GM12878 (cell line): Measurements from ENCODE around the gene OSBPL2. TPM values are rescaled to one million over a fixed set of nuclear protein-coding genes. Genes with fewer than 3 reads are reported as not detected.

Experiments
- ATAC-seq: fragments of 200-7000 bp; cut with Tn5 transposase; 3 replicates; pipeline ENCODE4 v1.9.1; 2020; ENCODE audit warnings: mild to moderate bottlenecking, moderate library complexity
- BruUV-seq: library from RNA; stranded (reverse); fragments of 400-500 nt; replicated peaks from 2 replicates; lab custom pipeline; 2021; lab: Mats Ljungman, UMichigan
- CTCF ChIA-PET: fragments of 300-600 bp; sonication (Branson Sonifier 250); formaldehyde crosslinking; extraction: SDS; loops from one replicate; lab custom pipeline; 2021; ENCODE audit warnings: inconsistent platforms; lab: Yijun Ruan, JAX
- POLR2A ChIA-PET: fragments of 350-600 bp; formaldehyde crosslinking; extraction: SDS; loops from one replicate; lab custom pipeline; 2021; ENCODE audit warnings: inconsistent platforms; lab: Charles Lee
- RAD21 ChIA-PET: fragments of 300-600 bp; sonication (Branson Sonifier 250); formaldehyde crosslinking; loops from one replicate; lab custom pipeline; 2023; ENCODE audit warnings: antibody characterized with exemption; ENCODE audit not compliant: unreplicated experiment; lab: Charles Lee
- SMC1A ChIA-PET: fragments of 300-600 bp; sonication (Branson Sonifier 250); formaldehyde crosslinking; loops from one replicate; lab custom pipeline; 2023; ENCODE audit not compliant: unreplicated experiment, uncharacterized antibody; lab: Charles Lee
- DNase-seq: peaks from one replicate; pipeline ENCODE4 v3.0.0-alpha.2; 2011; ENCODE audit warnings: low read depth, low spot score
- FAIRE-seq: peaks from 3 replicates; lab custom pipeline; 2011; peaks lifted over from hg19 to GRCh38; lab: Jason Lieb, UNC
- H2AFZ ChIP-seq: 2 replicates; pipeline ENCODE4 v1.6.0; 2011; ENCODE audit warnings: low read depth, low read length, control low read depth; ENCODE audit not compliant: control insufficient read depth
- H3K27ac ChIP-seq: 2 replicates; pipeline ENCODE4 v1.5.1; 2011; ENCODE audit warnings: control low read depth; ENCODE audit not compliant: control insufficient read depth, insufficient read depth
- H3K27me3 ChIP-seq, 2 experiments: replicated peaks in 1 of 2; 2 replicates each; pipeline versions ENCODE4 v1.6.0 to v1.6.1; 2011; ENCODE audit warnings: low read length in 1 of 2; ENCODE audit not compliant: control insufficient read depth in 2 of 2, insufficient read depth in 2 of 2
- H3K36me3 ChIP-seq, 2 experiments: 2 replicates each; pipeline ENCODE4 v1.5.1; 2011; ENCODE audit warnings: low read length in 1 of 2; ENCODE audit not compliant: control insufficient read depth in 2 of 2, insufficient read depth in 2 of 2
- H3K4me1 ChIP-seq: 2 replicates; pipeline ENCODE4 v1.6.1; 2011; ENCODE audit warnings: mild to moderate bottlenecking, low read length, moderate library complexity, mixed read lengths; ENCODE audit not compliant: control insufficient read depth, insufficient read depth
- H3K4me2 ChIP-seq: 2 replicates; pipeline ENCODE4 v1.6.0; 2011; ENCODE audit warnings: control low read depth; ENCODE audit not compliant: control insufficient read depth, insufficient read depth
- H3K4me3 ChIP-seq: fragments of 200-600 bp; sonication (generic); 2 replicates; pipeline ENCODE4 v1.5.1; 2016
- H3K79me2 ChIP-seq: 2 replicates; pipeline ENCODE4 v1.6.0; 2011; ENCODE audit warnings: low read length; ENCODE audit not compliant: control insufficient read depth, insufficient read depth
- H3K9ac ChIP-seq: 2 replicates; pipeline ENCODE4 v1.8.0; 2011; ENCODE audit warnings: low read length, control low read depth, mixed read lengths; ENCODE audit not compliant: control insufficient read depth, insufficient read depth
- H3K9me3 ChIP-seq: replicated peaks from 3 replicates; pipeline ENCODE4 v1.5.1; 2011; ENCODE audit warnings: mild to moderate bottlenecking, low read length; ENCODE audit not compliant: control insufficient read depth, insufficient read depth
- H4K20me1 ChIP-seq: 2 replicates; pipeline ENCODE4 v1.6.0; 2011; ENCODE audit not compliant: control insufficient read depth, insufficient read depth
- BMI1 ChIP-seq: fragments of 450-650 bp; IDR thresholded peaks from 2 replicates; pipeline ENCODE4 v1.6.1; 2016; ENCODE audit warnings: mild to moderate bottlenecking, moderate library complexity, borderline replicate concordance
- CHD2 ChIP-seq: IDR thresholded peaks from 2 replicates; pipeline ENCODE4 v1.6.1; 2011; ENCODE audit warnings: low read depth, low read length, improper control_type of control experiment, borderline replicate concordance
- IKZF1 ChIP-seq: fragments of 450-650 bp; conservative IDR thresholded peaks from 2 replicates; pipeline ENCODE4 v1.6.1; 2017; ENCODE audit warnings: antibody characterized with exemption, mild to moderate bottlenecking
- SPI1 ChIP-seq: IDR thresholded peaks from 2 replicates; pipeline ENCODE4 v1.6.1; 2011; ENCODE audit warnings: low read depth, mild to moderate bottlenecking, low read length, moderate library complexity, borderline replicate concordance; ENCODE audit not compliant: insufficient read depth
- WRNIP1 ChIP-seq: IDR thresholded peaks from 2 replicates; pipeline ENCODE4 v1.6.1; 2011; ENCODE audit warnings: low read depth, low read length, improper control_type of control experiment, borderline replicate concordance
- WGBS: methylation state at CpG from one replicate; pipeline ENCODE4 v1.1.6; 2016; ENCODE audit warnings: low lambda C conversion rate; ENCODE audit not compliant: insufficient replicate concordance, insufficient coverage; ENCODE audit errors: missing lambda C conversion rate; 5-methylcytosine and 5-hydroxymethylcytosine counted together
- in situ Hi-C: fragments of 300-500 bp; cut with MboI; formaldehyde crosslinking; loops from 9 replicates; pipeline ENCODE4 v1.14.3; 2018; ENCODE audit warnings: mixed read lengths
- intact Hi-C: fragments of 100-400 bp; cut with micrococcal nuclease; formaldehyde crosslinking; loops from one replicate; pipeline ENCODE4 v1.14.2; 2022; ENCODE audit not compliant: unreplicated experiment
- polyA plus RNA-seq, 11 experiments: library from polyadenylated mRNA; depleted of rRNA in 4 of 11; unstranded in 6 of 11; stranded (reverse) in 5 of 11; fragments of >200 nt; fragmentation: Nextera tagmentation in 4 of 11; fragmentation: Illumina TruSeq in 1 of 11; extraction: Ambion mirVana in 4 of 11; extraction: Trizol in 1 of 11; gene quantifications; 1 replicate in 1 of 11; 2 replicates in 10 of 11; pipeline versions ENCODE4 v1.2.1 to v1.2.3, GENCODE V29; 2011 to 2016; ENCODE audit warnings: inconsistent platforms in 2 of 11, missing spikeins in 2 of 11, low read depth in 1 of 11
- total RNA-seq, 4 experiments: library from RNA; depleted of rRNA in 3 of 4; stranded (reverse); fragments of >200 nt in 3 of 4; fragmentation: Illumina TruSeq in 1 of 4; extraction: Trizol in 1 of 4; gene quantifications; 2 replicates each; pipeline versions ENCODE4 v1.2.1 to v1.2.3, GENCODE V29; 2013 to 2021

The OSBPL2 gene
- total and polyA plus RNA-seq, 10 of the 15 experiments (the other 5 are each of a cell fraction or from before 2014, with no cell fraction given): 2.8 to 22.3 (median 14.7) TPM

DNA sequence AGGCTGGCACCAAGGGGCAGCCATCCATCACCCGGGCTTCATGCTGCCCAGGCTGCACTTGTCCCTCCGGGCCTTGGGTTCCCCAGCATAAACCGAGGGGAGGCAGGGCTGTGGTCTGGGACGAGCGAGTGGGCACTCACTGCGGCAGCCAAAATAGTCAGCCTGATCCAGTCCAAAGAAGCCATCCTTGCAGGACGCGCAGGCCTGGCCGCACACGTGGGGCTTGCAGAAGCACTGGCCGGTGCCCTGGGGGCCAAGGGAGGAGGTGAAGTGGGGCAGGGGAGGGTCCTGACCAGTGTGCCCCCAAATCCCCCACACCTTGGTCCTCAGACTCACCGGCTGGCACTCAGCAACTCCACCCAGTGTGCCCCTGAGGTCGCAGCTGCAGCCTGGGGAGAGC lies 96.6 kb downstream of the OSBPL2 start (continued):
- TF ChIP-seq IKZF1 (no peak), WRNIP1 (no peak)

DNA sequence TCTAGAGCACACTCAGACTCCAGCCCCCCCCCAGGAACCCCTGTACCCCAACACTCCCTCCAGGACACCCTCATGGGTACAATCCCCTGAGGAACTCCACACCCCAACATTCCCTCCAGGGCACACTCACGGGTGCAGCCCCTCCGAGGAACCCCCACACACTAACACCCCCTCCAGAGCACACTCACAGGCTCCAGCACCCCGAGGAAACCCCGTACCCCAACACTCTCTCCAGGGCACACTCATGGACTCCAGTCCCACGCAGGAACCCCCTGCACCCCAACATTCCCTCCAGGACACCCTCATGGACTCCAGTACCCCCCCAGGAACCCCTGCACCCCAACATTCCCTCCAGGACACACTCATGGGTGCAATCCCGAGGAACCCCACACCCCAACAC lies 97.2 kb downstream of the OSBPL2 start:
- WGBS: 78% methylated on average over 6 of the region's 6 CpGs
- in situ Hi-C loops: no loop called here
- no peaks in the 10 kb centered on the region for H3K79me2 ChIP-seq
- ATAC-seq: no peak
- no peak for FAIRE-seq
- SMC1A ChIA-PET: no interaction called here
- no peak overlapping the region for H3K4me2 ChIP-seq
- no peaks in the 10 kb centered on the region for H4K20me1 ChIP-seq
- H2AFZ ChIP-seq: no peak overlapping the region
- no peak for TF ChIP-seq CHD2
- RAD21 ChIA-PET: no interaction called here
- CTCF ChIA-PET: no interaction called here
- DNase-seq: no peak
- H3K27ac ChIP-seq: no peak overlapping the region
- H3K27me3 ChIP-seq: no peaks in the 10 kb centered on the region
- H3K9me3 ChIP-seq: no peaks in the 10 kb centered on the region
- POLR2A ChIA-PET: no interaction called here
- BruUV-seq: no TSS peak
- H3K4me1 ChIP-seq: peaks cover 35% of the 10 kb centered on the region
- intact Hi-C loops: no loop called here
- no peak overlapping the region for H3K9ac ChIP-seq
- H3K4me3 ChIP-seq: no peak overlapping the region
- no peaks in the 10 kb centered on the region for H3K36me3 ChIP-seq

DNA sequence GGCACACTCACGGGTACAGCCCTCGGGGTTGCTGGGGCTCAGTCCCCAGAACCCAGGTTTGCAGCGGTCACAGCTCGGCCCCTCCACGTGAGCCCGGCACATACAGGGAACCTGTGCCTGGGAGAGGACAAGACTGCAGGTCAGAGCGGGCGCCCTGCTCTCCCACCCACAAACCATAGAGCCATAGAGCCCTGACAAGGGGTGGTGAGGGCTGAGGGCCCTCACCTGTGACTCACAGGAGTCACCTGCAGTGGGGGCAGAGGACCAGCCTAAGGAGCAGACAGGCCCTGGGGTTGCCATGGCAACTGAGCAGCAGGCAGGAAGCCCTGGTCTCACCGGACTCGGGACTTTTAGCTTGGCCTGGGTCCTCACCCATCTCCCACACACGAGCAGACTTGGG lies 98.0 kb downstream of the OSBPL2 start:
- H3K4me2 ChIP-seq: no peak overlapping the region
- no peaks in the 10 kb centered on the region for H3K36me3 ChIP-seq
- DNase-seq (no peak), FAIRE-seq (no peak)
- intact Hi-C loops: no loop called here
- peaks cover 37% of the 10 kb centered on the region for H3K4me1 ChIP-seq
- RAD21 ChIA-PET: no interaction called here
- POLR2A ChIA-PET: no interaction called here
- H3K9ac ChIP-seq: no peak overlapping the region
- H3K27me3 ChIP-seq: no peaks in the 10 kb centered on the region
- H4K20me1 ChIP-seq: no peaks in the 10 kb centered on the region
- CTCF ChIA-PET: no interaction called here
- in situ Hi-C loops: no loop called here
- SMC1A ChIA-PET: no interaction called here
- H3K27ac ChIP-seq: no peak overlapping the region
- H3K79me2 ChIP-seq: no peaks in the 10 kb centered on the region
- H3K9me3 ChIP-seq: peaks cover 3% of the 10 kb centered on the region
- no peak for TF ChIP-seq SPI1
- peak; percentile 34; the same call in 1 of the 2 replicates for TF ChIP-seq BMI1
- TF ChIP-seq, all 136 proteins: peak for 1
- no peak for ATAC-seq
- Histone ChIP-seq H3K4me3 (no peak overlapping the region), H2AFZ (no peak overlapping the region)
- no TSS peak for BruUV-seq
- WGBS: 76% methylated on average over 11 of the region's 11 CpGs
